Measurements from ENCODE around the gene NKAIN2. TPM values are rescaled to one million over a fixed set of nuclear protein-coding genes. Genes with fewer than 3 reads are reported as not detected.

NKAIN2 gene
- polyA plus RNA-seq, 1 donor (not counting 4 experiments of a cell fraction or from before 2014, with no cell fraction given): 0.13 TPM

DNA sequence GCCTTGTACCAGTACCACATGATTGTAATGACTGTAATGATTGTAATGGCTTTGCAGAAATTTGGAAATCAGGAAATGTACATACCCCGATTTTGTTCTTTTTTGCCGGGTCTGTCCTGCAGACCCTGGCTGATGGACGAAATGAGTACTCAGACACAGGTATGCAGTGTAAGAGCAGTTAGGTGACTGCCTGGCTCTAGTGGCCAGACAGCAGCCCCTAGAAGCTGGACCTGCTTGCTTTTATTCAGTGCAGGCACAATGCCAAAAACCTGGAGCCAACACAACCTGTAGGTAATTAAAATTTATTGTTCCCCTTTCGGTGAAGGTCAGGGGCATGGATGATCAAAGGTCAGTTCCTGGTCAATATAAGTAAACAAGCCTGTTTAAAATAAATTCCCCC is 346.0 kb downstream of the NKAIN2 start:
- Histone ChIP-seq H3K79me2 (ENCODE audit: control insufficient read depth, insufficient read depth, low read length) (no peaks in the 10 kb centered on the region), H3K27ac (ENCODE audit: control insufficient read depth, insufficient read depth, low read length) (no peak overlapping the region), H3K36me3 (ENCODE audit: control insufficient read depth in 2 of 2, extremely low read depth in 1 of 2, insufficient read depth in 2 of 2, low read length in 2 of 2) (no peaks in the 10 kb centered on the region), H3K9me3 (ENCODE audit: control insufficient read depth, low read depth, low read length) (no peaks in the 10 kb centered on the region), H3K4me3 (ENCODE audit: control insufficient read depth in 2 of 3, extremely low read depth in 1 of 3, insufficient read depth in 2 of 3, low read depth in 1 of 3, low read length in 3 of 3) (no peak overlapping the region), H2AFZ (ENCODE audit: control insufficient read depth, low read length) (no peak overlapping the region), H3K4me2 (ENCODE audit: control insufficient read depth, extremely low read depth, insufficient read depth, low read depth, low read length) (no peak overlapping the region), H3K27me3 (ENCODE audit: control insufficient read depth, extremely low read depth, insufficient read depth, low read length) (no peaks in the 10 kb centered on the region), H3K9me1 (ENCODE audit: control insufficient read depth, extremely low read depth, insufficient read depth, low read length) (no peaks in the 10 kb centered on the region), H3K9ac (ENCODE audit: control insufficient read depth, extremely low read depth, insufficient read depth, low read length) (no peak overlapping the region), H3K4me1 (ENCODE audit: control insufficient read depth, extremely low read depth, insufficient read depth, low read length) (no peaks in the 10 kb centered on the region), H4K20me1 (ENCODE audit: control insufficient read depth, extremely low read depth, insufficient read depth, low read length) (no peaks in the 10 kb centered on the region)
- dilution Hi-C loops (cut with MboI; ENCODE audit: extremely low pct_ligation_motif_present, low sequenced_read_pairs): no loop called here
- no peak for FAIRE-seq
- no peak for DNase-seq (ENCODE audit: low read depth, low spot score)
- TF ChIP-seq EZH2 (IDR thresholded peaks at IDR 0.05; ENCODE audit: low read length): no peak
- TF ChIP-seq, protein P1, sequence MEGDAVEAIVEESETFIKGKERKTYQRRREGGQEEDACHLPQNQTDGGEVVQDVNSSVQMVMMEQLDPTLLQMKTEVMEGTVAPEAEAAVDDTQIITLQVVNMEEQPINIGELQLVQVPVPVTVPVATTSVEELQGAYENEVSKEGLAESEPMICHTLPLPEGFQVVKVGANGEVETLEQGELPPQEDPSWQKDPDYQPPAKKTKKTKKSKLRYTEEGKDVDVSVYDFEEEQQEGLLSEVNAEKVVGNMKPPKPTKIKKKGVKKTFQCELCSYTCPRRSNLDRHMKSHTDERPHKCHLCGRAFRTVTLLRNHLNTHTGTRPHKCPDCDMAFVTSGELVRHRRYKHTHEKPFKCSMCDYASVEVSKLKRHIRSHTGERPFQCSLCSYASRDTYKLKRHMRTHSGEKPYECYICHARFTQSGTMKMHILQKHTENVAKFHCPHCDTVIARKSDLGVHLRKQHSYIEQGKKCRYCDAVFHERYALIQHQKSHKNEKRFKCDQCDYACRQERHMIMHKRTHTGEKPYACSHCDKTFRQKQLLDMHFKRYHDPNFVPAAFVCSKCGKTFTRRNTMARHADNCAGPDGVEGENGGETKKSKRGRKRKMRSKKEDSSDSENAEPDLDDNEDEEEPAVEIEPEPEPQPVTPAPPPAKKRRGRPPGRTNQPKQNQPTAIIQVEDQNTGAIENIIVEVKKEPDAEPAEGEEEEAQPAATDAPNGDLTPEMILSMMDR (optimal IDR thresholded peaks at IDR 0.05 in 1 of 3, IDR thresholded peaks at IDR 0.05 in 1 of 3, conservative IDR thresholded peaks at IDR 0.05 in 1 of 3; ENCODE audit: extremely low read depth in 1 of 3, insufficient read depth in 2 of 3, low read length in 3 of 3): no peak

DNA sequence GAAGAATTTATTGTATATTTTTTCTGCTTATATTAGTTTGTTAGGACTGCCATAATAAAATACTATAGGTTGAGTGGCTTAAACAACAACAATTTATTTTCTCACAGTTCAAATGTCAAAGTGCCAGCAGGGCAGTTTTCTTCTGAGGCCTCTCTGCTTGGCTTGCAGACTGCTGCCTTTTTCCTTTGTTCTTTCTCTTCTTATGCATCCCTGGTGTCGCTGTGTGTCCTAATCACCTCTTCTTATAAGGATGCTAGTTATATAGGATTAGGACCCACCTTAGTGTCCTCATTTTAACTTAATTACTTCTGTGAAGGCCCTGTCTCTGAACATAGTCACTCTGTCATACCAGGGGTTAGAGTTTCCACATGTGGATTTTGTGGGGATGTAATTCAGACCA is 354.4 kb downstream of the NKAIN2 start:
- Histone ChIP-seq H3K9me1 (ENCODE audit: control insufficient read depth, extremely low read depth, insufficient read depth, low read length) (no peaks in the 10 kb centered on the region), H2AFZ (ENCODE audit: control insufficient read depth, low read length) (no peak overlapping the region), H3K9ac (ENCODE audit: control insufficient read depth, extremely low read depth, insufficient read depth, low read length) (no peak overlapping the region), H3K9me3 (ENCODE audit: control insufficient read depth, low read depth, low read length) (no peaks in the 10 kb centered on the region), H3K27ac (ENCODE audit: control insufficient read depth, insufficient read depth, low read length) (no peak overlapping the region), H3K4me1 (ENCODE audit: control insufficient read depth, extremely low read depth, insufficient read depth, low read length) (no peaks in the 10 kb centered on the region), H3K27me3 (ENCODE audit: control insufficient read depth, extremely low read depth, insufficient read depth, low read length) (no peaks in the 10 kb centered on the region), H4K20me1 (ENCODE audit: control insufficient read depth, extremely low read depth, insufficient read depth, low read length) (no peaks in the 10 kb centered on the region), H3K4me2 (ENCODE audit: control insufficient read depth, extremely low read depth, insufficient read depth, low read depth, low read length) (no peak overlapping the region), H3K79me2 (ENCODE audit: control insufficient read depth, insufficient read depth, low read length) (no peaks in the 10 kb centered on the region), H3K36me3 (ENCODE audit: control insufficient read depth in 2 of 2, extremely low read depth in 1 of 2, insufficient read depth in 2 of 2, low read length in 2 of 2) (no peaks in the 10 kb centered on the region), H3K4me3 (ENCODE audit: control insufficient read depth in 2 of 3, extremely low read depth in 1 of 3, insufficient read depth in 2 of 3, low read depth in 1 of 3, low read length in 3 of 3) (no peak overlapping the region)
- FAIRE-seq (no peak), DNase-seq (ENCODE audit: low read depth, low spot score) (no peak)
- TF ChIP-seq, protein P1 (optimal IDR thresholded peaks at IDR 0.05 in 1 of 3, IDR thresholded peaks at IDR 0.05 in 1 of 3, conservative IDR thresholded peaks at IDR 0.05 in 1 of 3; ENCODE audit: extremely low read depth in 1 of 3, insufficient read depth in 2 of 3, low read length in 3 of 3): no peak
- dilution Hi-C loops (cut with MboI; ENCODE audit: extremely low pct_ligation_motif_present, low sequenced_read_pairs): no loop called here
